Tibial nerve (tissue), 4 donors: ENCODE measurements around the gene NIF3L1.
A peak's percentile ranks its signal among the peaks of the same experiment; 100 is the strongest.

ENCODE experiments used
- EP300 ChIP-seq, 2 donors: sonication (generic); formaldehyde crosslinking; IDR thresholded peaks; one replicate each; pipeline ENCODE4 v1.6.1; 2017; ENCODE audit warnings: antibody characterized with exemption in 2 of 2, mild to moderate bottlenecking in 1 of 2
- POLR2A ChIP-seq, 2 donors: fragments of 450-650 bp; IDR thresholded peaks; one replicate each; pipeline ENCODE4 v1.6.1; 2017; ENCODE audit warnings: antibody characterized with exemption in 2 of 2, mild to moderate bottlenecking in 2 of 2, moderate library complexity in 2 of 2
- TF ChIP-seq, protein P1 (sequence below), 5 experiments: fragments of 200-600 bp in 3 of 5; fragments of 450-650 bp in 2 of 5; sonication (generic) in 3 of 5; IDR thresholded peaks; one replicate each; pipeline ENCODE4 v1.5.1; 2016 to 2019; ENCODE audit warnings: antibody characterized with exemption in 5 of 5, mild to moderate bottlenecking in 3 of 5, moderate library complexity in 2 of 5

- TF ChIP-seq, protein P1, sequence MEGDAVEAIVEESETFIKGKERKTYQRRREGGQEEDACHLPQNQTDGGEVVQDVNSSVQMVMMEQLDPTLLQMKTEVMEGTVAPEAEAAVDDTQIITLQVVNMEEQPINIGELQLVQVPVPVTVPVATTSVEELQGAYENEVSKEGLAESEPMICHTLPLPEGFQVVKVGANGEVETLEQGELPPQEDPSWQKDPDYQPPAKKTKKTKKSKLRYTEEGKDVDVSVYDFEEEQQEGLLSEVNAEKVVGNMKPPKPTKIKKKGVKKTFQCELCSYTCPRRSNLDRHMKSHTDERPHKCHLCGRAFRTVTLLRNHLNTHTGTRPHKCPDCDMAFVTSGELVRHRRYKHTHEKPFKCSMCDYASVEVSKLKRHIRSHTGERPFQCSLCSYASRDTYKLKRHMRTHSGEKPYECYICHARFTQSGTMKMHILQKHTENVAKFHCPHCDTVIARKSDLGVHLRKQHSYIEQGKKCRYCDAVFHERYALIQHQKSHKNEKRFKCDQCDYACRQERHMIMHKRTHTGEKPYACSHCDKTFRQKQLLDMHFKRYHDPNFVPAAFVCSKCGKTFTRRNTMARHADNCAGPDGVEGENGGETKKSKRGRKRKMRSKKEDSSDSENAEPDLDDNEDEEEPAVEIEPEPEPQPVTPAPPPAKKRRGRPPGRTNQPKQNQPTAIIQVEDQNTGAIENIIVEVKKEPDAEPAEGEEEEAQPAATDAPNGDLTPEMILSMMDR (IDR thresholded peaks at IDR 0.05): peak in 1 of 5 experiments; percentile 11
- peak; percentile 53 to 55 for TF ChIP-seq POLR2A (IDR thresholded peaks at IDR 0.05)
- peak; percentile 62 to 93 for TF ChIP-seq EP300 (IDR thresholded peaks at IDR 0.05)
Observed at GRCh38 chr2:200888704-200889625, at the start of gene NIF3L1, which contains the start of gene PPIL3.
